ENCODE data around the gene ENOX1.

GRCh38 chr13:43267916-43268315, 518.9 kb downstream of the ENOX1 start:
- TF ChIP-seq EZH2 (IDR thresholded peaks at IDR 0.05; ENCODE audit: low read length, unreplicated experiment), result no peak
- TF ChIP-seq, protein P1, sequence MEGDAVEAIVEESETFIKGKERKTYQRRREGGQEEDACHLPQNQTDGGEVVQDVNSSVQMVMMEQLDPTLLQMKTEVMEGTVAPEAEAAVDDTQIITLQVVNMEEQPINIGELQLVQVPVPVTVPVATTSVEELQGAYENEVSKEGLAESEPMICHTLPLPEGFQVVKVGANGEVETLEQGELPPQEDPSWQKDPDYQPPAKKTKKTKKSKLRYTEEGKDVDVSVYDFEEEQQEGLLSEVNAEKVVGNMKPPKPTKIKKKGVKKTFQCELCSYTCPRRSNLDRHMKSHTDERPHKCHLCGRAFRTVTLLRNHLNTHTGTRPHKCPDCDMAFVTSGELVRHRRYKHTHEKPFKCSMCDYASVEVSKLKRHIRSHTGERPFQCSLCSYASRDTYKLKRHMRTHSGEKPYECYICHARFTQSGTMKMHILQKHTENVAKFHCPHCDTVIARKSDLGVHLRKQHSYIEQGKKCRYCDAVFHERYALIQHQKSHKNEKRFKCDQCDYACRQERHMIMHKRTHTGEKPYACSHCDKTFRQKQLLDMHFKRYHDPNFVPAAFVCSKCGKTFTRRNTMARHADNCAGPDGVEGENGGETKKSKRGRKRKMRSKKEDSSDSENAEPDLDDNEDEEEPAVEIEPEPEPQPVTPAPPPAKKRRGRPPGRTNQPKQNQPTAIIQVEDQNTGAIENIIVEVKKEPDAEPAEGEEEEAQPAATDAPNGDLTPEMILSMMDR (conservative IDR thresholded peaks at IDR 0.05; ENCODE audit: low read depth, low read length), result no peak
- TF ChIP-seq EZH2phosphoT487 (IDR thresholded peaks at IDR 0.05; ENCODE audit: borderline replicate concordance, low read length), result no peak
